HEK293 (cell line): ENCODE measurements around the gene ATXN7.

Source experiments
- CTCF ChIA-PET: fragments of 350-600 bp; formaldehyde crosslinking; extraction: SDS; loops from one replicate; lab custom pipeline; 2021; ENCODE audit warnings: antibody characterized with exemption; lab: Yijun Ruan, JAX
- POLR2A ChIA-PET: fragments of 300-600 bp; formaldehyde crosslinking; extraction: SDS; loops from one replicate; lab custom pipeline; 2020; ENCODE audit warnings: antibody characterized with exemption, inconsistent platforms; lab: Yijun Ruan, JAX
- H3K27ac ChIP-seq: fragments of 200-500 bp; sonication (Bioruptor generic); 2 replicates; pipeline ENCODE4 v1.5.1; 2014; ENCODE audit warnings: low read depth, low read length, control low read depth, inconsistent platforms; ENCODE audit errors: extremely low read depth
- H3K36me3 ChIP-seq, 2 experiments: fragments of 200-500 bp in 1 of 2; sonication (Bioruptor generic) in 1 of 2; 1 replicate in 1 of 2; 2 replicates in 1 of 2; pipeline ENCODE4 v1.5.1; 2014 to 2017; ENCODE audit warnings: inconsistent platforms in 2 of 2, low read length in 2 of 2; ENCODE audit not compliant: control insufficient read depth in 2 of 2, insufficient read depth in 1 of 2
- H3K4me1 ChIP-seq: fragments of 200-500 bp; sonication (Bioruptor generic); 2 replicates; pipeline ENCODE4 v1.5.1; 2014; ENCODE audit warnings: mild to moderate bottlenecking, low read length, inconsistent platforms; ENCODE audit not compliant: control insufficient read depth, insufficient read depth
- H3K4me3 ChIP-seq: 2 replicates; pipeline ENCODE4 v1.5.1; 2011; ENCODE audit warnings: low read depth, mild to moderate bottlenecking, control low read depth, low read length, moderate library complexity
- H3K9me3 ChIP-seq: fragments of 200-500 bp; sonication (Bioruptor generic); 2 replicates; pipeline ENCODE4 v1.5.1; 2014; ENCODE audit warnings: low read depth, low read length, inconsistent platforms; ENCODE audit not compliant: control insufficient read depth, insufficient read depth
- EGR2 ChIP-seq: fragments of 450-650 bp; formaldehyde crosslinking; IDR thresholded peaks from 2 replicates; pipeline ENCODE4 v1.5.1; 2016; ENCODE audit warnings: low read depth, missing biosample characterization, missing genetic modification characterization
- IKZF3 ChIP-seq: fragments of 450-650 bp; IDR thresholded peaks from 2 replicates; pipeline ENCODE4 v1.5.0; 2018; ENCODE audit warnings: missing biosample characterization, mild to moderate bottlenecking, missing genetic modification characterization, moderate library complexity
- KLF1 ChIP-seq: fragments of 450-650 bp; formaldehyde crosslinking; IDR thresholded peaks from 2 replicates; pipeline ENCODE4 v1.5.1; 2016; ENCODE audit warnings: missing biosample characterization, missing genetic modification characterization
- SALL2 ChIP-seq: fragments of 450-650 bp; formaldehyde crosslinking; IDR thresholded peaks from 2 replicates; pipeline ENCODE4 v1.5.0; 2017; ENCODE audit warnings: missing biosample characterization, mild to moderate bottlenecking, missing genetic modification characterization, borderline replicate concordance
- ZBTB1 ChIP-seq: fragments of 450-650 bp; formaldehyde crosslinking; IDR thresholded peaks from 2 replicates; pipeline ENCODE4 v1.5.1; 2016; ENCODE audit warnings: missing biosample characterization, missing genetic modification characterization
- ZEB2 ChIP-seq: fragments of 450-650 bp; formaldehyde crosslinking; IDR thresholded peaks from 2 replicates; pipeline ENCODE4 v1.5.1; 2016; ENCODE audit warnings: missing biosample characterization, missing genetic modification characterization
- ZFHX2 ChIP-seq: fragments of 450-650 bp; formaldehyde crosslinking; conservative IDR thresholded peaks from 2 replicates; pipeline ENCODE4 v1.5.1; 2016; ENCODE audit warnings: missing biosample characterization, missing genetic modification characterization
- ZNF157 ChIP-seq: fragments of 450-650 bp; formaldehyde crosslinking; IDR thresholded peaks from 2 replicates; pipeline ENCODE4 v1.5.1; 2016; ENCODE audit warnings: missing biosample characterization, missing genetic modification characterization
- ZNF311 ChIP-seq: fragments of 450-650 bp; formaldehyde crosslinking; IDR thresholded peaks from 2 replicates; pipeline ENCODE4 v1.5.1; 2017; ENCODE audit warnings: missing biosample characterization, missing genetic modification characterization, borderline replicate concordance
- ZNF514 ChIP-seq: fragments of 450-650 bp; formaldehyde crosslinking; IDR thresholded peaks from 2 replicates; pipeline ENCODE4 v1.5.1; 2016; ENCODE audit warnings: missing biosample characterization, missing genetic modification characterization
- ZNF530 ChIP-seq: fragments of 450-650 bp; formaldehyde crosslinking; IDR thresholded peaks from 2 replicates; pipeline ENCODE4 v1.5.1; 2016; ENCODE audit warnings: low read depth, missing biosample characterization, missing genetic modification characterization
- ZNF76 ChIP-seq: fragments of 450-650 bp; formaldehyde crosslinking; IDR thresholded peaks from 2 replicates; pipeline ENCODE4; 2016; ENCODE audit warnings: low read depth, missing biosample characterization, missing genetic modification characterization, borderline replicate concordance
- ZNF843 ChIP-seq: fragments of 450-650 bp; formaldehyde crosslinking; IDR thresholded peaks from 2 replicates; pipeline ENCODE4 v1.5.1; 2016; ENCODE audit warnings: missing biosample characterization, missing genetic modification characterization
- ZSCAN23 ChIP-seq: fragments of 450-650 bp; formaldehyde crosslinking; IDR thresholded peaks from 2 replicates; pipeline ENCODE4 v1.5.1; 2016; ENCODE audit warnings: missing biosample characterization, missing genetic modification characterization
- TF ChIP-seq, protein P1 (sequence below): fragments of 450-650 bp; formaldehyde crosslinking; IDR thresholded peaks from 2 replicates; pipeline ENCODE4 v1.5.1; 2016; ENCODE audit warnings: missing biosample characterization, missing genetic modification characterization
- TF ChIP-seq, protein P2 (sequence below): fragments of 450-650 bp; formaldehyde crosslinking; IDR thresholded peaks from 2 replicates; pipeline ENCODE4 v1.5.1; 2016; ENCODE audit warnings: missing biosample characterization, missing genetic modification characterization
- TF ChIP-seq, protein P3 (sequence below): fragments of 450-650 bp; formaldehyde crosslinking; IDR thresholded peaks from 2 replicates; pipeline ENCODE4 v1.5.1; 2016; ENCODE audit warnings: missing biosample characterization, missing genetic modification characterization
- TF ChIP-seq, protein P4 (sequence below): fragments of 450-650 bp; formaldehyde crosslinking; IDR thresholded peaks from 2 replicates; pipeline ENCODE4 v1.5.1; 2017; ENCODE audit warnings: missing biosample characterization, missing genetic modification characterization
- TF ChIP-seq, protein P5 (sequence below): fragments of 450-650 bp; formaldehyde crosslinking; IDR thresholded peaks from 2 replicates; pipeline ENCODE4 v1.5.1; 2017; ENCODE audit warnings: missing biosample characterization, missing genetic modification characterization
- TF ChIP-seq, protein P6 (sequence below): fragments of 450-650 bp; formaldehyde crosslinking; optimal IDR thresholded peaks from 2 replicates; pipeline ENCODE3; 2016; ENCODE audit warnings: missing biosample characterization, mild to moderate bottlenecking, missing genetic modification characterization

Gene ATXN7

DNA sequence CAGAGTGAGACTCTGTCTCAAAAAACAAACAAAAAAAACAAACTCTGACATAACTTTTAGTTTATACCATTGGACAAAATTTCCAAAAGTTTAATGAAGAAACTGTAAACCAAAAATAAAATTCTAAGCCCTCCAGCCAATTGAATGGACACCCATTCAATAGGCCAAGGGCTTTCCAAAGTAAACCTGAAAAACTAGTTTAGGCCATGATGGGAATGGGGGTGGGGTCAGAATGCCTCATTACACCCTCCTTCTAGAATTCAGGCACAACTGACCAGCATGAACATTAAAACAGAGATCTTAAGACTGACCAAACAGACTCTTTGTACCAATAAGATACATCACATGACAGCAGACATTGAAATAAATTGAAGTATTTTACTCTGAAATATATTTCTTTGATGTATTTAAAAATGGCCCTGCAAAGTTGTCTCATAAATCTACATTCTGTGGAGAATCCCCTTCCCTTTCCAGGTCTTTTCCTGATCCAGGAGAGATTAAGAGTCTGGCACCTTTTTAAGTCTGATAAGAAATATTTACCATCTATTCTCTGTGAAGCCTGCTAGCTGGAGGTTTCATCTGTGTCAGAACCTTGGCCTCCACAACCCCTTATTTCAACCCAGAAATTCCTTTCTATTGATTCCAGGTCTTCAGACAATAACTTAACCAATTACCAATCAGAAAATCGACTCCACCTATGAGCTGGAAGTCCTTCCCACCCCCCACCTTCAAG lies 15.8 kb upstream of the ATXN7 start:
- POLR2A ChIA-PET = interaction anchor here (1.5 kb wide), 1 partner anchor 11 kb away, joined by 8 read pairs; no protein-coding TSS in a partner anchor
- H3K4me3 ChIP-seq = no peak overlapping the region
- TF ChIP-seq KLF1 (tag by site-specific recombination) (no peak), ZBTB1 (tag by site-specific recombination) (no peak), ZFHX2 (tag by site-specific recombination) (no peak), ZSCAN23 (tag by site-specific recombination) (no peak), EGR2 (tag by site-specific recombination) (no peak), ZNF311 (tag by site-specific recombination) (no peak), ZNF514 (tag by site-specific recombination) (no peak), ZNF843 (tag by site-specific recombination) (no peak), ZNF76 (tag by site-specific recombination) (no peak), ZNF157 (tag by site-specific recombination) (no peak), ZNF530 (tag by site-specific recombination) (no peak), IKZF3 (tag by site-specific recombination) (no peak), ZEB2 (no peak), SALL2 (tag by site-specific recombination) (no peak)
- TF ChIP-seq, protein P1, sequence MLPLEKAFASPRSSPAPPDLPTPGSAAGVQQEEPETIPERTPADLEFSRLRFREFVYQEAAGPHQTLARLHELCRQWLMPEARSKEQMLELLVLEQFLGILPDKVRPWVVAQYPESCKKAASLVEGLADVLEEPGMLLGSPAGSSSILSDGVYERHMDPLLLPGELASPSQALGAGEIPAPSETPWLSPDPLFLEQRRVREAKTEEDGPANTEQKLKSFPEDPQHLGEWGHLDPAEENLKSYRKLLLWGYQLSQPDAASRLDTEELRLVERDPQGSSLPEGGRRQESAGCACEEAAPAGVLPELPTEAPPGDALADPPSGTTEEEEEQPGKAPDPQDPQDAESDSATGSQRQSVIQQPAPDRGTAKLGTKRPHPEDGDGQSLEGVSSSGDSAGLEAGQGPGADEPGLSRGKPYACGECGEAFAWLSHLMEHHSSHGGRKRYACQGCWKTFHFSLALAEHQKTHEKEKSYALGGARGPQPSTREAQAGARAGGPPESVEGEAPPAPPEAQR (tag by site-specific recombination) = no peak
- TF ChIP-seq, protein P2, sequence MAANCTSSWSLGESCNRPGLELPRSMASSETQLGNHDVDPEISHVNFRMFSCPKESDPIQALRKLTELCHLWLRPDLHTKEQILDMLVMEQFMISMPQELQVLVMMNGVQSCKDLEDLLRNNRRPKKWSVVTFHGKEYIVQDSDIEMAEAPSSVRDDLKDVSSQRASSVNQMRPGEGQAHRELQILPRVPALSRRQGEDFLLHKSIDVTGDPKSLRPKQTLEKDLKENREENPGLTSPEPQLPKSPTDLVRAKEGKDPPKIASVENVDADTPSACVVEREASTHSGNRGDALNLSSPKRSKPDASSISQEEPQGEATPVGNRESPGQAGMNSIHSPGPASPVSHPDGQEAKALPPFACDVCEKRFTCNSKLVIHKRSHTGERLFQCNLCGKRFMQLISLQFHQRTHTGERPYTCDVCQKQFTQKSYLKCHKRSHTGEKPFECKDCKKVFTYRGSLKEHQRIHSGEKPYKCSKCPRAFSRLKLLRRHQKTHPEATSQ = no peak
- TF ChIP-seq, protein P3, sequence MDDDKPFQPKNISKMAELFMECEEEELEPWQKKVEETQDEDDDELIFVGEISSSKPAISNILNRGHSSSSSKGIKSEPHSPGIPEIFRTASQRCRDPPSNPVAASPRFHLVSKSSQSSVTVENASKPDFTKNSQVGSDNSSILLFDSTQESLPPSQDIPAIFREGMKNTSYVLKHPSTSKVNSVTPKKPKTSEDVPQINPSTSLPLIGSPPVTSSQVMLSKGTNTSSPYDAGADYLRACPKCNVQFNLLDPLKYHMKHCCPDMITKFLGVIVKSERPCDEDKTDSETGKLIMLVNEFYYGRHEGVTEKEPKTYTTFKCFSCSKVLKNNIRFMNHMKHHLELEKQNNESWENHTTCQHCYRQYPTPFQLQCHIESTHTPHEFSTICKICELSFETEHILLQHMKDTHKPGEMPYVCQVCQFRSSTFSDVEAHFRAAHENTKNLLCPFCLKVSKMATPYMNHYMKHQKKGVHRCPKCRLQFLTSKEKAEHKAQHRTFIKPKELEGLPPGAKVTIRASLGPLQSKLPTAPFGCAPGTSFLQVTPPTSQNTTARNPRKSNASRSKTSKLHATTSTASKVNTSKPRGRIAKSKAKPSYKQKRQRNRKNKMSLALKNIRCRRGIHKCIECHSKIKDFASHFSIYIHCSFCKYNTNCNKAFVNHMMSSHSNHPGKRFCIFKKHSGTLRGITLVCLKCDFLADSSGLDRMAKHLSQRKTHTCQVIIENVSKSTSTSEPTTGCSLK (tag by site-specific recombination) = no peak
- TF ChIP-seq, protein P4, sequence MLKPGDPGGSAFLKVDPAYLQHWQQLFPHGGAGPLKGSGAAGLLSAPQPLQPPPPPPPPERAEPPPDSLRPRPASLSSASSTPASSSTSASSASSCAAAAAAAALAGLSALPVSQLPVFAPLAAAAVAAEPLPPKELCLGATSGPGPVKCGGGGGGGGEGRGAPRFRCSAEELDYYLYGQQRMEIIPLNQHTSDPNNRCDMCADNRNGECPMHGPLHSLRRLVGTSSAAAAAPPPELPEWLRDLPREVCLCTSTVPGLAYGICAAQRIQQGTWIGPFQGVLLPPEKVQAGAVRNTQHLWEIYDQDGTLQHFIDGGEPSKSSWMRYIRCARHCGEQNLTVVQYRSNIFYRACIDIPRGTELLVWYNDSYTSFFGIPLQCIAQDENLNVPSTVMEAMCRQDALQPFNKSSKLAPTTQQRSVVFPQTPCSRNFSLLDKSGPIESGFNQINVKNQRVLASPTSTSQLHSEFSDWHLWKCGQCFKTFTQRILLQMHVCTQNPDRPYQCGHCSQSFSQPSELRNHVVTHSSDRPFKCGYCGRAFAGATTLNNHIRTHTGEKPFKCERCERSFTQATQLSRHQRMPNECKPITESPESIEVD = no peak
- TF ChIP-seq, protein P5, sequence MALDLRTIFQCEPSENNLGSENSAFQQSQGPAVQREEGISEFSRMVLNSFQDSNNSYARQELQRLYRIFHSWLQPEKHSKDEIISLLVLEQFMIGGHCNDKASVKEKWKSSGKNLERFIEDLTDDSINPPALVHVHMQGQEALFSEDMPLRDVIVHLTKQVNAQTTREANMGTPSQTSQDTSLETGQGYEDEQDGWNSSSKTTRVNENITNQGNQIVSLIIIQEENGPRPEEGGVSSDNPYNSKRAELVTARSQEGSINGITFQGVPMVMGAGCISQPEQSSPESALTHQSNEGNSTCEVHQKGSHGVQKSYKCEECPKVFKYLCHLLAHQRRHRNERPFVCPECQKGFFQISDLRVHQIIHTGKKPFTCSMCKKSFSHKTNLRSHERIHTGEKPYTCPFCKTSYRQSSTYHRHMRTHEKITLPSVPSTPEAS (tag by site-specific recombination) = no peak
- TF ChIP-seq, protein P6, sequence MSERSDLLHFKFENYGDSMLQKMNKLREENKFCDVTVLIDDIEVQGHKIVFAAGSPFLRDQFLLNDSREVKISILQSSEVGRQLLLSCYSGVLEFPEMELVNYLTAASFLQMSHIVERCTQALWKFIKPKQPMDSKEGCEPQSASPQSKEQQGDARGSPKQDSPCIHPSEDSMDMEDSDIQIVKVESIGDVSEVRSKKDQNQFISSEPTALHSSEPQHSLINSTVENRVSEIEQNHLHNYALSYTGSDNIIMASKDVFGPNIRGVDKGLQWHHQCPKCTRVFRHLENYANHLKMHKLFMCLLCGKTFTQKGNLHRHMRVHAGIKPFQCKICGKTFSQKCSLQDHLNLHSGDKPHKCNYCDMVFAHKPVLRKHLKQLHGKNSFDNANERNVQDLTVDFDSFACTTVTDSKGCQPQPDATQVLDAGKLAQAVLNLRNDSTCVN (tag by site-specific recombination) = no peak
- TF ChIP-seq, all 188 proteins: peak for 0
- no peak overlapping the region for H3K27ac ChIP-seq
- H3K4me1 ChIP-seq = no peaks in the 10 kb centered on the region
- no peaks in the 10 kb centered on the region for H3K36me3 ChIP-seq
- CTCF ChIA-PET = no interaction called here
- H3K9me3 ChIP-seq = no peaks in the 10 kb centered on the region
